GM23338 (cell line): ENCODE measurements around the gene EFCAB13. TPM values are rescaled to one million over a fixed set of nuclear protein-coding genes. Genes with fewer than 3 reads are reported as not detected.
"Not testable (repeated sequence)": the region's sequence is repeated elsewhere in the genome, so short reads cannot be mapped to it uniquely, and the experiment has no call there.

ENCODE experiments used
- ATAC-seq: fragments of 200-7000 bp; cut with Tn5 transposase; 3 replicates; pipeline ENCODE4 v1.9.1; 2020
- DNase-seq: peaks from one replicate; pipeline ENCODE4 v3.0.0-alpha.2; 2015; ENCODE audit warnings: low spot score
- H2AFZ ChIP-seq: fragments of 200-600 bp; sonication (generic); 2 replicates; pipeline ENCODE4 v1.8.0; 2016; ENCODE audit warnings: antibody characterized with exemption, mild to moderate bottlenecking, moderate library complexity
- H3F3A ChIP-seq: fragments of 200-600 bp; sonication (generic); replicated peaks from 2 replicates; pipeline ENCODE4 v1.8.0; 2017; ENCODE audit warnings: antibody characterized with exemption, mixed run types, low read depth
- H3K27ac ChIP-seq: fragments of 200-600 bp; sonication (generic); 2 replicates; pipeline ENCODE4 v1.6.1; 2016; ENCODE audit warnings: low read depth
- H3K27me3 ChIP-seq: fragments of 200-600 bp; sonication (generic); 2 replicates; pipeline ENCODE4 v1.8.0; 2016; ENCODE audit warnings: mild to moderate bottlenecking, mixed run types, moderate library complexity; ENCODE audit not compliant: insufficient read depth
- H3K36me3 ChIP-seq: fragments of 200-600 bp; sonication (generic); 2 replicates; pipeline ENCODE4 v1.8.0; 2016; ENCODE audit warnings: mild to moderate bottlenecking; ENCODE audit not compliant: insufficient read depth
- H3K4me1 ChIP-seq: fragments of 200-600 bp; sonication (generic); 2 replicates; pipeline ENCODE4 v1.8.0; 2016; ENCODE audit warnings: mild to moderate bottlenecking, moderate library complexity; ENCODE audit not compliant: insufficient read depth
- H3K4me2 ChIP-seq: fragments of 200-600 bp; sonication (generic); 2 replicates; pipeline ENCODE4 v1.7.1; 2017; ENCODE audit warnings: mixed run types
- H3K4me3 ChIP-seq: fragments of 200-600 bp; sonication (generic); 2 replicates; pipeline ENCODE4 v1.6.1; 2016; ENCODE audit warnings: mixed run types
- H3K79me2 ChIP-seq: fragments of 200-600 bp; sonication (generic); replicated peaks from 2 replicates; pipeline ENCODE4 v1.8.0; 2017; ENCODE audit warnings: mild to moderate bottlenecking; ENCODE audit not compliant: insufficient read depth
- H3K9me2 ChIP-seq: fragments of 200-600 bp; sonication (generic); 2 replicates; pipeline ENCODE4 v1.8.0; 2017; ENCODE audit not compliant: insufficient read depth
- H4K20me1 ChIP-seq: fragments of 200-600 bp; sonication (generic); replicated peaks from 2 replicates; pipeline ENCODE4 v1.8.0; 2017; ENCODE audit warnings: mild to moderate bottlenecking; ENCODE audit not compliant: insufficient read depth
- H3K27ac Mint-ChIP-seq: 2 replicates; pipeline ENCODE4 v1.8.0; 2020; ENCODE audit warnings: inconsistent platforms, mild to moderate bottlenecking, moderate library complexity, mixed read lengths
- H3K27me3 Mint-ChIP-seq: 3 replicates; pipeline ENCODE4 v1.8.0; 2022; ENCODE audit warnings: low read depth, mild to moderate bottlenecking, moderate library complexity, mixed read lengths, inconsistent platforms; ENCODE audit not compliant: insufficient read depth, poor library complexity
- H3K36me3 Mint-ChIP-seq: 3 replicates; pipeline ENCODE4 v1.8.0; 2021; ENCODE audit warnings: low read depth, mild to moderate bottlenecking, inconsistent platforms, moderate library complexity, mixed read lengths
- H3K4me1 Mint-ChIP-seq: 3 replicates; pipeline ENCODE4 v1.8.0; 2020; ENCODE audit warnings: mild to moderate bottlenecking, inconsistent platforms, mixed read lengths
- H3K4me3 Mint-ChIP-seq: 3 replicates; pipeline ENCODE4 v1.8.0; 2021; ENCODE audit warnings: moderate library complexity, mild to moderate bottlenecking, inconsistent platforms, mixed read lengths
- H3K9me3 Mint-ChIP-seq: 3 replicates; pipeline ENCODE4 v1.8.0; 2020; ENCODE audit warnings: moderate library complexity, mild to moderate bottlenecking, inconsistent platforms, mixed read lengths
- CREB1 ChIP-seq: fragments of 250-450 bp; sonication (Bioruptor Pico); IDR thresholded peaks from 2 replicates; pipeline ENCODE4 v1.5.0; 2020; ENCODE audit warnings: low read depth, mild to moderate bottlenecking, moderate library complexity
- STAT1 ChIP-seq: IDR thresholded peaks from one replicate; pipeline ENCODE4 v1.6.1; 2016; ENCODE audit warnings: antibody characterized with exemption; ENCODE audit not compliant: unreplicated experiment
- ZNF114 ChIP-seq: fragments of 250-450 bp; sonication (Bioruptor Pico); IDR thresholded peaks from 2 replicates; pipeline ENCODE4 v1.5.0; 2020; ENCODE audit warnings: mild to moderate bottlenecking, moderate library complexity
- ZNF462 ChIP-seq: fragments of 250-450 bp; sonication (Bioruptor Pico); IDR thresholded peaks from 2 replicates; pipeline ENCODE4 v1.5.0; 2020; ENCODE audit warnings: mild to moderate bottlenecking, moderate library complexity
- polyA plus RNA-seq: library from polyadenylated mRNA; unstranded; fragments of >200 nt; fragmentation: Nextera tagmentation; extraction: Ambion mirVana; gene quantifications from 2 replicates; pipeline ENCODE4 v1.2.1, GENCODE V29; 2016
- total RNA-seq: library from RNA; depleted of rRNA; stranded (reverse); fragments of >200 nt; shearing (Covaris generic); gene quantifications from 2 replicates; pipeline ENCODE4 v1.2.3, GENCODE V29; 2014

The EFCAB13 gene
- total and polyA plus RNA-seq, 2 experiments from 2014 or later, result 4.1 to 5.4 TPM

DNA sequence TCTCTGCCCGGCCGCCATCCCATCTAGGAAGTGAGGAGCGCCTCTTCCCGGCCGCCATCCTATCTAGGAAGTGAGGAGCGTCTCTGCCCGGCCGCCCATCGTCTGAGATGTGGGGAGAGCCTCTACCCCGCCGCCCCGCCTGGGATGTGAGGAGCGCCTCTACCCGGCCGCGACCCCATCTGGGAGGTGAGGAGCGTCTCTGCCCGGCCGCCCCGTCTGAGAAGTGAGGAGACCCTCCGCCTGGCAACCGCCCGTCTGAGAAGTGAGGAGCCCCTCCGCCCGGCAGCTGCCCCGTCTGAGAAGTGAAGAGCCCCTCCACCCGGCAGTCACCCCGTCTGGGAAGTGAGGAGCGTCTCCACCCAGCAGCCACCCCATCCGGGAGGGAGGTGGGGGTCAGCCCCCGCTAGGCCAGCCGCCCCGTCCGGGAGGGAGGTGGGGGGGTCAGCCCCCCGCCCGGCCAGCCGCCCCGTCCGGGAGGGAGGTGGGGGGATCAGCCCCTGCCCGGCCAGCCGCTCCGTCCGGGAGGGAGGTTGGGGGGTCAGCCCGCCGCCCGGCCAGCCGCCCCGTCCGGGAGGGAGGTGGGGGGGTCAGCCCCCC is 73.9 kb downstream of the EFCAB13 start:
- H3K4me3 ChIP-seq, H3K4me1 Mint-ChIP-seq, H3K4me3 Mint-ChIP-seq, H4K20me1 ChIP-seq, H3K36me3 Mint-ChIP-seq, H3K4me1 ChIP-seq, H3K36me3 ChIP-seq, H3K27ac ChIP-seq, H3K79me2 ChIP-seq, H3K27me3 ChIP-seq, ATAC-seq, H3K4me2 ChIP-seq, H3K27me3 Mint-ChIP-seq, H2AFZ ChIP-seq, H3K27ac Mint-ChIP-seq, H3K9me2 ChIP-seq, H3K9me3 Mint-ChIP-seq, DNase-seq, H3F3A ChIP-seq: not testable (repeated sequence)

GRCh38 chr17:47400333-47400732 is 76.6 kb downstream of the EFCAB13 start:
- TF ChIP-seq CREB1 (CRISPR knock-in tag) (no peak), STAT1 (no peak), ZNF114 (CRISPR knock-in tag) (no peak), ZNF462 (CRISPR knock-in tag) (no peak)
- Histone ChIP-seq H3K36me3 (no peaks in the 10 kb centered on the region), H3K9me2 (no peaks in the 10 kb centered on the region), H3K79me2 (no peaks in the 10 kb centered on the region), H3K27me3 (no peaks in the 10 kb centered on the region), H3K4me2 (no peak overlapping the region), H3K4me3 (no peak overlapping the region), H3K27ac (no peak overlapping the region), H4K20me1 (no peaks in the 10 kb centered on the region), H3F3A (no peaks in the 10 kb centered on the region), H3K4me1 (no peaks in the 10 kb centered on the region; the same call in 1 of the 2 replicates), H2AFZ (no peak overlapping the region)
- H3K27ac Mint-ChIP-seq, result no peak overlapping the region
- peaks cover 5% of the 10 kb centered on the region; the same call in 2 of the 3 replicates for H3K36me3 Mint-ChIP-seq
- no peaks in the 10 kb centered on the region for H3K4me1 Mint-ChIP-seq
- no peak overlapping the region for H3K4me3 Mint-ChIP-seq
- DNase-seq, result peak; percentile 8
- H3K9me3 Mint-ChIP-seq, result peaks cover 10% of the 10 kb centered on the region; the same call in 2 of the 3 replicates
- no peak for ATAC-seq
- no peaks in the 10 kb centered on the region for H3K27me3 Mint-ChIP-seq
